Measurements from ENCODE around the gene ABCB6.

DNA sequence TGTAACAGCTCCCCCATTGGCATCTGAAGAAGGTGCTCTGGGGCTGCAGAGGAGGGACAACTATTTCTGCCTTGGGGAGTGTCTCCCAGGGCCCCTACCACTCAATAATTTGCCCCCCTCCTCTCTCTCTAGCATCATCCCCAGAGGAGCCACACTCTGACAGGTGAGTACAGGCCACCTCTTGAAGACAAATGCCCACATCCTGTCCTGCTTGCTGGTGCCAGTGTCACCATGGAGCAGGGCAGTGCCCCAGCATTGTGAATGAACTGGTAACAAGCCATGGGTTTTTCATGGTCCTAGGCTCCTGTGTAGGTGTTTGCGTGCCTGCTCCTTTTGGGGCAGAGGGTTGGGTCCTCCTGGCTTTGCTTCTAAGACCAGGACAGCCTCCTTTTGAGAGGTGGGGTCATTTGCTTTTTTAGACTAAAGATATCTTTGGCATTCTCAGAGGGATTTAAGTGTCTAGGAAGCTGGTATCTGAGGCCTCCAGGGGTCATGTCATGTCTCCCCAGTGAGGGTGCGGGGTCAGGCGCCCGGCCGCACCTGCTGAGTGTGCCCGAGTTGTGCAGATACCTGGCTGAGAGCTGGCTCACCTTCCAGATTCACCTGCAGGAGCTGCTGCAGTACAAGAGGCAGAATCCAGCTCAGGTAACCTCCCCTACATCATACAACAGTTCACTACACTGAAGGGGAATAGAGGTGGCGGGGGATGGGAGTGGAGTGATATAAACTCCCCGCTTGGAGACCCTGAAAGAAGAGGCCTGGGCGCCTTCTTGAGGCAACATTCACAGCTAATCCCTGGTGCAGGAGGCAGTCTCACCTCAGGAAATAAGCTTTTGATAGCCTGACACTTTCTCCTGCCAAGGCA, 38.9 kb downstream of the ABCB6 start:
- TF ChIP-seq, protein P1, sequence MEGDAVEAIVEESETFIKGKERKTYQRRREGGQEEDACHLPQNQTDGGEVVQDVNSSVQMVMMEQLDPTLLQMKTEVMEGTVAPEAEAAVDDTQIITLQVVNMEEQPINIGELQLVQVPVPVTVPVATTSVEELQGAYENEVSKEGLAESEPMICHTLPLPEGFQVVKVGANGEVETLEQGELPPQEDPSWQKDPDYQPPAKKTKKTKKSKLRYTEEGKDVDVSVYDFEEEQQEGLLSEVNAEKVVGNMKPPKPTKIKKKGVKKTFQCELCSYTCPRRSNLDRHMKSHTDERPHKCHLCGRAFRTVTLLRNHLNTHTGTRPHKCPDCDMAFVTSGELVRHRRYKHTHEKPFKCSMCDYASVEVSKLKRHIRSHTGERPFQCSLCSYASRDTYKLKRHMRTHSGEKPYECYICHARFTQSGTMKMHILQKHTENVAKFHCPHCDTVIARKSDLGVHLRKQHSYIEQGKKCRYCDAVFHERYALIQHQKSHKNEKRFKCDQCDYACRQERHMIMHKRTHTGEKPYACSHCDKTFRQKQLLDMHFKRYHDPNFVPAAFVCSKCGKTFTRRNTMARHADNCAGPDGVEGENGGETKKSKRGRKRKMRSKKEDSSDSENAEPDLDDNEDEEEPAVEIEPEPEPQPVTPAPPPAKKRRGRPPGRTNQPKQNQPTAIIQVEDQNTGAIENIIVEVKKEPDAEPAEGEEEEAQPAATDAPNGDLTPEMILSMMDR (optimal IDR thresholded peaks at IDR 0.05 in 1 of 3, IDR thresholded peaks at IDR 0.05 in 1 of 3, conservative IDR thresholded peaks at IDR 0.05 in 1 of 3; ENCODE audit: extremely low read depth in 1 of 3, insufficient read depth in 2 of 3, low read length in 3 of 3): no peak
- no peak for TF ChIP-seq EZH2 (IDR thresholded peaks at IDR 0.05; ENCODE audit: low read length)
